CD4-positive, alpha-beta T cell treated with Interleukin-15 for 4 hours (primary cell): Measurements from ENCODE around the gene ZFPL1.

ENCODE experiments used
- DNase-seq: peaks from one replicate; pipeline ENCODE4 v3.0.0-alpha.2; 2020; ENCODE audit warnings: low spot score

The ZFPL1 gene

GRCh38 chr11:65060913-65061408, 23.1 kb upstream of the ZFPL1 start:
- no peak for DNase-seq

GRCh38 chr11:65063532-65063931, 20.5 kb upstream of the ZFPL1 start:
- DNase-seq, result no peak

- DNase-seq, result no peak
Observed at GRCh38 chr11:65064847-65065240, 19.2 kb upstream of the ZFPL1 start.

- DNase-seq, result no peak
Observed at GRCh38 chr11:65065851-65066250, 18.2 kb upstream of the ZFPL1 start.

GRCh38 chr11:65066315-65066714, 17.7 kb upstream of the ZFPL1 start:
- DNase-seq, result no peak

GRCh38 chr11:65066805-65067291, 17.2 kb upstream of the ZFPL1 start:
- no peak for DNase-seq

GRCh38 chr11:65067446-65067845, 16.6 kb upstream of the ZFPL1 start:
- DNase-seq, result no peak

- DNase-seq, result no peak
Observed at GRCh38 chr11:65069217-65069616, 14.8 kb upstream of the ZFPL1 start.

GRCh38 chr11:65071907-65072630, 12.0 kb upstream of the ZFPL1 start:
- no peak for DNase-seq

GRCh38 chr11:65072631-65072966, 11.4 kb upstream of the ZFPL1 start:
- DNase-seq, result no peak

GRCh38 chr11:65077451-65077850, 6.6 kb upstream of the ZFPL1 start:
- DNase-seq, result no peak

GRCh38 chr11:65078151-65078550, 5.9 kb upstream of the ZFPL1 start:
- peak; percentile 79 for DNase-seq

- DNase-seq, result no peak
Observed at GRCh38 chr11:65078786-65079342, 5.2 kb upstream of the ZFPL1 start.

- DNase-seq, result no peak
Observed at GRCh38 chr11:65083134-65083833, 738 bp upstream of the ZFPL1 start.

- DNase-seq, result no peak
Observed at GRCh38 chr11:65084598-65085375, 765 bp downstream of the ZFPL1 start.

GRCh38 chr11:65085446-65085845, 1.4 kb downstream of the ZFPL1 start:
- DNase-seq, result no peak

GRCh38 chr11:65086809-65087208, 2.8 kb downstream of the ZFPL1 start:
- no peak for DNase-seq

GRCh38 chr11:65087216-65087615, 3.2 kb downstream of the ZFPL1 start:
- DNase-seq, result no peak

GRCh38 chr11:65087827-65088226, 3.8 kb downstream of the ZFPL1 start:
- DNase-seq, result no peak

GRCh38 chr11:65089621-65090020, 5.6 kb downstream of the ZFPL1 start:
- DNase-seq, result no peak

- DNase-seq, result no peak
Observed at GRCh38 chr11:65090628-65091027, 6.6 kb downstream of the ZFPL1 start.

- DNase-seq, result no peak
Observed at GRCh38 chr11:65095427-65095826, 11.4 kb downstream of the ZFPL1 start.
